Neuron (in vitro differentiated cells): ENCODE data around the gene FGD5.

Source experiments
- H2AFZ ChIP-seq: one replicate; pipeline ENCODE4 v1.6.1; 2013; ENCODE audit warnings: low read depth, mild to moderate bottlenecking, inconsistent platforms, low read length, moderate library complexity
- H3K27me3 ChIP-seq: one replicate; pipeline ENCODE4 v1.6.1; 2013; ENCODE audit warnings: low read length; ENCODE audit not compliant: insufficient read depth
- H3K36me3 ChIP-seq: one replicate; pipeline ENCODE4 v1.6.1; 2013; ENCODE audit warnings: low read length; ENCODE audit not compliant: insufficient read depth
- H3K4me1 ChIP-seq: one replicate; pipeline ENCODE4 v1.6.1; 2013; ENCODE audit warnings: low read length; ENCODE audit not compliant: insufficient read depth
- H3K4me3 ChIP-seq: 2 replicates; pipeline ENCODE4 v1.5.1; 2013; ENCODE audit warnings: mild to moderate bottlenecking, low read length, moderate library complexity
- H3K9me3 ChIP-seq: one replicate; pipeline ENCODE4 v1.6.1; 2013; ENCODE audit warnings: low read length

The FGD5 gene

GRCh38 chr3:14814411-14814871 lies 4.3 kb upstream of the FGD5 start:
- H3K36me3 ChIP-seq = no peaks in the 10 kb centered on the region
- H3K27me3 ChIP-seq = peaks cover 54% of the 10 kb centered on the region
- H3K4me1 ChIP-seq = no peaks in the 10 kb centered on the region

GRCh38 chr3:14816359-14816758 lies 2.4 kb upstream of the FGD5 start:
- H3K36me3 ChIP-seq = no peaks in the 10 kb centered on the region
- no peaks in the 10 kb centered on the region for H3K9me3 ChIP-seq
- H3K4me3 ChIP-seq = no peak overlapping the region
- peaks cover 39% of the 10 kb centered on the region for H3K27me3 ChIP-seq
- no peak overlapping the region for H2AFZ ChIP-seq
- no peaks in the 10 kb centered on the region for H3K4me1 ChIP-seq

More at GRCh38 chr3:14814411-14814871, 4.3 kb upstream of the FGD5 start:
- H3K4me3 ChIP-seq = no peak overlapping the region
- no peaks in the 10 kb centered on the region for H3K9me3 ChIP-seq
- no peak overlapping the region for H2AFZ ChIP-seq

- no peaks in the 10 kb centered on the region for H3K9me3 ChIP-seq
- H3K4me1 ChIP-seq = no peaks in the 10 kb centered on the region
- no peak overlapping the region for H3K4me3 ChIP-seq
- no peaks in the 10 kb centered on the region for H3K36me3 ChIP-seq
- no peak overlapping the region for H2AFZ ChIP-seq
- H3K27me3 ChIP-seq = peaks cover 18% of the 10 kb centered on the region
These were observed 909 bp downstream of the FGD5 start for GRCh38 chr3:14819671-14820070.

GRCh38 chr3:14820156-14820555 lies 1.4 kb downstream of the FGD5 start:
- Histone ChIP-seq H3K9me3 (no peaks in the 10 kb centered on the region), H3K4me1 (no peaks in the 10 kb centered on the region), H3K4me3 (no peak overlapping the region), H2AFZ (no peak overlapping the region), H3K27me3 (peaks cover 18% of the 10 kb centered on the region), H3K36me3 (no peaks in the 10 kb centered on the region)

GRCh38 chr3:14821151-14821550 lies 2.4 kb downstream of the FGD5 start:
- no peak overlapping the region for H3K4me3 ChIP-seq
- H2AFZ ChIP-seq = no peak overlapping the region
- no peaks in the 10 kb centered on the region for H3K4me1 ChIP-seq
- H3K36me3 ChIP-seq = no peaks in the 10 kb centered on the region
- H3K9me3 ChIP-seq = no peaks in the 10 kb centered on the region
- peaks cover 14% of the 10 kb centered on the region for H3K27me3 ChIP-seq

- no peaks in the 10 kb centered on the region for H3K36me3 ChIP-seq
- H3K4me3 ChIP-seq = no peak overlapping the region
- no peaks in the 10 kb centered on the region for H3K9me3 ChIP-seq
- H3K27me3 ChIP-seq = peaks cover 16% of the 10 kb centered on the region
- no peaks in the 10 kb centered on the region for H3K4me1 ChIP-seq
- no peak overlapping the region for H2AFZ ChIP-seq
These were observed 3.4 kb downstream of the FGD5 start for GRCh38 chr3:14822134-14822533.

GRCh38 chr3:14822670-14823390 lies 4.1 kb downstream of the FGD5 start:
- H3K4me1 ChIP-seq = no peaks in the 10 kb centered on the region
- H3K9me3 ChIP-seq = no peaks in the 10 kb centered on the region
- no peaks in the 10 kb centered on the region for H3K36me3 ChIP-seq
- peaks cover 16% of the 10 kb centered on the region for H3K27me3 ChIP-seq
- no peak overlapping the region for H3K4me3 ChIP-seq
- no peak overlapping the region for H2AFZ ChIP-seq

- H3K27me3 ChIP-seq = peaks cover 16% of the 10 kb centered on the region
- H3K4me1 ChIP-seq = no peaks in the 10 kb centered on the region
- H3K4me3 ChIP-seq = no peak overlapping the region
- no peak overlapping the region for H2AFZ ChIP-seq
- H3K9me3 ChIP-seq = no peaks in the 10 kb centered on the region
- H3K36me3 ChIP-seq = no peaks in the 10 kb centered on the region
These were observed 4.6 kb downstream of the FGD5 start for GRCh38 chr3:14823393-14823792.

GRCh38 chr3:14823910-14824629 lies 5.3 kb downstream of the FGD5 start:
- no peak overlapping the region for H2AFZ ChIP-seq
- no peak overlapping the region for H3K4me3 ChIP-seq
- no peaks in the 10 kb centered on the region for H3K4me1 ChIP-seq
- no peaks in the 10 kb centered on the region for H3K36me3 ChIP-seq
- peaks cover 16% of the 10 kb centered on the region for H3K27me3 ChIP-seq
- no peaks in the 10 kb centered on the region for H3K9me3 ChIP-seq

- Histone ChIP-seq H3K4me1 (no peaks in the 10 kb centered on the region), H2AFZ (no peak overlapping the region), H3K36me3 (no peaks in the 10 kb centered on the region), H3K27me3 (peaks cover 16% of the 10 kb centered on the region), H3K9me3 (no peaks in the 10 kb centered on the region), H3K4me3 (no peak overlapping the region)
These were observed 5.9 kb downstream of the FGD5 start for GRCh38 chr3:14824646-14825045.

GRCh38 chr3:14826069-14826468 lies 7.3 kb downstream of the FGD5 start:
- Histone ChIP-seq H3K4me3 (no peak overlapping the region), H2AFZ (no peak overlapping the region), H3K27me3 (peaks cover 22% of the 10 kb centered on the region)

GRCh38 chr3:14827776-14828175 lies 9.0 kb downstream of the FGD5 start:
- Histone ChIP-seq H2AFZ (no peak overlapping the region), H3K36me3 (no peaks in the 10 kb centered on the region), H3K27me3 (peaks cover 22% of the 10 kb centered on the region), H3K4me3 (no peak overlapping the region), H3K4me1 (no peaks in the 10 kb centered on the region), H3K9me3 (no peaks in the 10 kb centered on the region)

More at GRCh38 chr3:14826069-14826468, 7.3 kb downstream of the FGD5 start:
- Histone ChIP-seq H3K36me3 (no peaks in the 10 kb centered on the region), H3K4me1 (no peaks in the 10 kb centered on the region), H3K9me3 (no peaks in the 10 kb centered on the region)

- no peak overlapping the region for H2AFZ ChIP-seq
- H3K4me3 ChIP-seq = no peak overlapping the region
- no peaks in the 10 kb centered on the region for H3K36me3 ChIP-seq
- H3K4me1 ChIP-seq = no peaks in the 10 kb centered on the region
- no peaks in the 10 kb centered on the region for H3K9me3 ChIP-seq
- H3K27me3 ChIP-seq = peaks cover 16% of the 10 kb centered on the region
These were observed 11.0 kb downstream of the FGD5 start for GRCh38 chr3:14829811-14830210.
